Measurements from ENCODE around the gene AGO4. TPM values are rescaled to one million over a fixed set of nuclear protein-coding genes. Genes with fewer than 3 reads are reported as not detected.

AGO4 gene
- 3.0 to 5.4 TPM (median 4.8 TPM) in 5 replicates for total RNA-seq (2022; extraction: Qiagen RNA extraction)

GRCh38 chr1:35807614-35808449 lies at the start of gene AGO4:
TSS of gene AGO4 (plus strand) at chr1:35808016. CDS start at chr1:35808417, 401 bp downstream.

GRCh38 chr1:35882945-35883634 lies 75.3 kb downstream of the AGO4 start, which contains the start of gene AGO1:
TSS of gene AGO1 (plus strand) at chr1:35883209. CDS start at chr1:35883422, 213 bp downstream.

Other genes starting within 250 kb of the AGO4 start
- 0.31 to 0.83 TPM (median 0.58 TPM) in 5 replicates for gene TFAP2E, start 234.7 kb upstream of the AGO4 start, total RNA-seq (2022; extraction: Qiagen RNA extraction)
- gene PSMB2, start 166.5 kb upstream of the AGO4 start, total RNA-seq (2022; extraction: Qiagen RNA extraction), result 85.7 to 104 TPM (median 102 TPM) in 5 replicates
- 12.9 to 14.8 TPM (median 14.2 TPM) in 5 replicates for gene C1orf216, start 89.1 kb upstream of the AGO4 start, total RNA-seq (2022; extraction: Qiagen RNA extraction)
- 9.1 to 12.8 TPM (median 9.9 TPM) in 5 replicates for gene CLSPN, start 38.0 kb upstream of the AGO4 start, total RNA-seq (2022; extraction: Qiagen RNA extraction)
- gene AGO1, start 75.2 kb downstream of the AGO4 start, total RNA-seq (2022; extraction: Qiagen RNA extraction), result 3.0 to 4.5 TPM (median 4.4 TPM) in 5 replicates
- 6.0 to 7.4 TPM (median 7.0 TPM) in 5 replicates for gene AGO3, start 123.1 kb downstream of the AGO4 start, total RNA-seq (2022; extraction: Qiagen RNA extraction)